IMR-90 (cell line): ENCODE results near the gene SCYL3. TPM values are rescaled to one million over a fixed set of nuclear protein-coding genes. Genes with fewer than 3 reads are reported as not detected.

Source experiments
- ATAC-seq: fragments of 200-7000 bp; cut with Tn5 transposase; 2 replicates; pipeline ENCODE4 v1.9.1; 2020; ENCODE audit warnings: low read depth, mild to moderate bottlenecking, moderate library complexity
- BruUV-seq: library from RNA; stranded (reverse); fragments of 400-500 nt; replicated peaks from 2 replicates; lab custom pipeline; 2021; lab: Mats Ljungman, UMichigan
- CTCF ChIA-PET: fragments of 300-600 bp; formaldehyde crosslinking; extraction: SDS; loops from one replicate; lab custom pipeline; 2021; ENCODE audit warnings: antibody characterized with exemption; lab: Yijun Ruan, JAX
- POLR2A ChIA-PET: fragments of 300-600 bp; sonication (Branson Sonifier 250); formaldehyde crosslinking; loops from one replicate; lab custom pipeline; 2022; ENCODE audit warnings: antibody characterized with exemption; ENCODE audit not compliant: unreplicated experiment; lab: Charles Lee
- DNase-seq: peaks from one replicate; pipeline ENCODE4 v3.0.0; 2013
- H2AFZ ChIP-seq: replicated peaks from 2 replicates; pipeline ENCODE3; 2013; ENCODE audit warnings: low read length, mild to moderate bottlenecking; ENCODE audit not compliant: poor library complexity
- H2AK5ac ChIP-seq: 2 replicates; pipeline ENCODE4 v1.6.1; 2013; ENCODE audit warnings: low read depth, low read length, inconsistent platforms
- H2AK9ac ChIP-seq: replicated peaks from 2 replicates; pipeline ENCODE3; 2013; ENCODE audit warnings: mild to moderate bottlenecking, low read depth, low read length, moderate library complexity; ENCODE audit not compliant: poor library complexity
- H2BK120ac ChIP-seq: 2 replicates; pipeline ENCODE4 v1.6.1; 2013; ENCODE audit warnings: low read depth, low read length, inconsistent platforms
- H2BK15ac ChIP-seq: 3 replicates; pipeline ENCODE4 v1.6.1; 2013; ENCODE audit warnings: low read depth, low read length, inconsistent platforms
- H2BK20ac ChIP-seq: 2 replicates; pipeline ENCODE4 v1.6.1; 2013; ENCODE audit warnings: low read depth, mild to moderate bottlenecking, inconsistent platforms, low read length, moderate library complexity
- H2BK5ac ChIP-seq: 2 replicates; pipeline ENCODE4 v1.6.1; 2013; ENCODE audit warnings: mild to moderate bottlenecking, low read depth, low read length, inconsistent platforms; ENCODE audit not compliant: poor library complexity, severe bottlenecking
- H3K14ac ChIP-seq: replicated peaks from 2 replicates; pipeline ENCODE4 v1.6.1; 2013; ENCODE audit warnings: low read depth, low read length, inconsistent platforms
- H3K18ac ChIP-seq: 2 replicates; pipeline ENCODE4 v1.6.1; 2013; ENCODE audit warnings: low read depth, low read length, control low read depth
- H3K23ac ChIP-seq: 2 replicates; pipeline ENCODE4 v1.6.1; 2013; ENCODE audit warnings: low read depth, low read length, inconsistent platforms
- H3K27ac ChIP-seq: 2 replicates; pipeline ENCODE4 v1.5.1; 2013; ENCODE audit warnings: mild to moderate bottlenecking, control low read depth, low read length; ENCODE audit not compliant: insufficient read depth
- H3K27me3 ChIP-seq: 2 replicates; pipeline ENCODE4 v1.6.1; 2013; ENCODE audit warnings: low read length; ENCODE audit not compliant: control insufficient read depth, insufficient read depth
- H3K36me3 ChIP-seq: 2 replicates; pipeline ENCODE4 v1.6.1; 2013; ENCODE audit warnings: low read length, mixed read lengths; ENCODE audit not compliant: control insufficient read depth, insufficient read depth
- H3K4ac ChIP-seq: 2 replicates; pipeline ENCODE4 v1.6.1; 2013; ENCODE audit warnings: low read depth, low read length, inconsistent platforms
- H3K4me1 ChIP-seq: 2 replicates; pipeline ENCODE4 v1.6.1; 2013; ENCODE audit warnings: low read length, mixed read lengths; ENCODE audit not compliant: control insufficient read depth, insufficient read depth
- H3K4me2 ChIP-seq: 2 replicates; pipeline ENCODE4 v1.6.1; 2013; ENCODE audit warnings: low read depth, mild to moderate bottlenecking, control low read depth, low read length, moderate library complexity
- H3K4me3 ChIP-seq: 2 replicates; pipeline ENCODE4 v1.5.1; 2013; ENCODE audit warnings: low read depth, mild to moderate bottlenecking, control low read depth, low read length, moderate library complexity; ENCODE audit not compliant: insufficient read depth
- H3K56ac ChIP-seq: 2 replicates; pipeline ENCODE4 v1.6.1; 2013; ENCODE audit warnings: low read length, inconsistent platforms; ENCODE audit not compliant: insufficient read depth; ENCODE audit errors: extremely low read depth
- H3K79me1 ChIP-seq, 2 experiments: 2 replicates each; pipeline ENCODE4 v1.6.1; 2013; ENCODE audit warnings: low read length in 2 of 2, inconsistent platforms in 1 of 2, low read depth in 1 of 2
- H3K9ac ChIP-seq: 2 replicates; pipeline ENCODE4 v1.6.1; 2013; ENCODE audit warnings: low read depth, low read length, control low read depth
- H3K9me1 ChIP-seq: 2 replicates; pipeline ENCODE4 v1.6.1; 2013; ENCODE audit warnings: low read length, inconsistent platforms; ENCODE audit not compliant: insufficient read depth
- H3K9me3 ChIP-seq: 2 replicates; pipeline ENCODE4 v1.6.1; 2013; ENCODE audit warnings: low read length; ENCODE audit not compliant: control insufficient read depth, insufficient read depth
- H4K20me1 ChIP-seq: 2 replicates; pipeline ENCODE4 v1.6.1; 2013; ENCODE audit warnings: low read length, inconsistent platforms; ENCODE audit not compliant: insufficient read depth
- H4K5ac ChIP-seq: 2 replicates; pipeline ENCODE4 v1.6.1; 2013; ENCODE audit warnings: mild to moderate bottlenecking, low read depth, low read length, control low read depth
- H4K8ac ChIP-seq, 2 experiments: 2 replicates each; pipeline ENCODE4 v1.6.1; 2013; ENCODE audit warnings: low read depth in 2 of 2, low read length in 2 of 2, control low read depth in 1 of 2, inconsistent platforms in 1 of 2
- H4K91ac ChIP-seq: 2 replicates; pipeline ENCODE4 v1.6.1; 2013; ENCODE audit warnings: low read depth, low read length, inconsistent platforms; ENCODE audit not compliant: insufficient read depth
- MAFK ChIP-seq: IDR thresholded peaks from 2 replicates; pipeline ENCODE4 v1.6.1; 2012; ENCODE audit warnings: low read depth, low read length, improper control_type of control experiment
- RAD21 ChIP-seq: IDR thresholded peaks from 2 replicates; pipeline ENCODE4 v1.6.1; 2012; ENCODE audit warnings: low read length, improper control_type of control experiment
- WGBS, 2 experiments: methylation state at CpG; one replicate each; pipeline versions ENCODE4 v1.1.5 to v1.1.7; 2013; ENCODE audit warnings: missing lambda C conversion rate in 2 of 2; ENCODE audit not compliant: insufficient read length in 1 of 2; ENCODE audit errors: extremely low coverage in 2 of 2; 5-methylcytosine and 5-hydroxymethylcytosine counted together
- dilution Hi-C: fragments of 300-500 bp; cut with HindIII; formaldehyde crosslinking; loops from one replicate; pipeline ENCODE4 v1.14.3; 2018; ENCODE audit warnings: low sequenced_read_pairs; ENCODE audit not compliant: unreplicated experiment
- in situ Hi-C: fragments of 300-500 bp; cut with MboI; formaldehyde crosslinking; loops from 3 replicates; pipeline ENCODE4 v1.14.3; 2019; ENCODE audit warnings: low sequenced_read_pairs, inconsistent platforms, mixed read lengths
- intact Hi-C: fragments of 100-400 bp; cut with micrococcal nuclease; formaldehyde crosslinking; loops from 2 replicates; pipeline ENCODE4 v1.10.0; 2022
- polyA plus RNA-seq, 3 experiments: library from polyadenylated mRNA; depleted of rRNA; stranded (reverse); fragments of >200 nt; gene quantifications; 2 replicates each; pipeline ENCODE4 v1.2.3, GENCODE V29; 2012; ENCODE audit warnings: low replicate concordance in 1 of 3
- total RNA-seq: library from RNA; depleted of rRNA; stranded (reverse); fragments of >200 nt; gene quantifications from 2 replicates; pipeline ENCODE4 v1.2.3, GENCODE V29; 2012

The SCYL3 gene
- total and polyA plus RNA-seq, 2 of the 4 experiments (the other 2 are of a cell fraction), result 3.9 to 8.4 TPM

GRCh38 chr1:169867012-169867675 is 26.6 kb downstream of the SCYL3 start:
- DNase-seq (peak; percentile 54), ATAC-seq (peak; percentile 82)
- BruUV-seq, result no TSS peak
- no peak overlapping the region for H2AFZ ChIP-seq
- no peak overlapping the region for H3K18ac ChIP-seq
- intact Hi-C loops (no loop called here), dilution Hi-C loops (no loop called here), in situ Hi-C loops (no loop called here)
- H3K56ac ChIP-seq, result no peak overlapping the region; the same call in 1 of the 2 replicates
- ChIA-PET POLR2A (no interaction called here), CTCF (no interaction called here)
- WGBS, 2 experiments, result 80% methylated on average over 1 of the region's 4 CpGs; no CpG with 5 or more reads in 1 of the 2 experiments
- H2AK9ac ChIP-seq, result no peak overlapping the region
- peak overlapping the region; percentile 27; the same call in 1 of the 2 replicates for H3K4ac ChIP-seq
- H3K23ac ChIP-seq, result no peak overlapping the region; the same call in 1 of the 2 replicates
- H3K14ac ChIP-seq, result no peak overlapping the region
- no peak overlapping the region for H4K91ac ChIP-seq
- peaks cover 4% of the 10 kb centered on the region for H3K4me1 ChIP-seq
- no peak overlapping the region for H2BK5ac ChIP-seq
- peaks cover 6% of the 10 kb centered on the region for H3K9me1 ChIP-seq
- no peak for TF ChIP-seq RAD21
- TF ChIP-seq MAFK, result peak; percentile 29
- H2BK15ac ChIP-seq, result no peak overlapping the region
- H2AK5ac ChIP-seq, result no peak overlapping the region
- H2BK120ac ChIP-seq, result no peak overlapping the region
- no peaks in the 10 kb centered on the region for H4K20me1 ChIP-seq
- no peak overlapping the region for H3K4me2 ChIP-seq
- no peaks in the 10 kb centered on the region for H3K27me3 ChIP-seq
- H3K9me3 ChIP-seq, result no peaks in the 10 kb centered on the region; the same call in 1 of the 2 replicates
- H4K8ac ChIP-seq, result 0 out of 4 replicates have a peak overlapping the region, but pooled peaks of 1 of the 2 experiments have one; percentile 16
- peaks cover 0 to 4% of the 10 kb centered on the region in 2 experiments; a peak in 1 of 4 replicates for H3K79me1 ChIP-seq
- peaks cover 39% of the 10 kb centered on the region for H3K36me3 ChIP-seq
- no peak overlapping the region for H2BK20ac ChIP-seq
- no peak overlapping the region for H3K4me3 ChIP-seq
- H3K27ac ChIP-seq, result no peak overlapping the region
- no peak overlapping the region for H4K5ac ChIP-seq
- H3K9ac ChIP-seq, result no peak overlapping the region
